NCI-H748 (cell line): ENCODE measurements around the gene TMEM53.

Experiments
- DNase-seq: peaks from one replicate; lab custom pipeline; 2025; ENCODE audit not compliant: unreplicated experiment; lab: John Stamatoyannopoulos, UW

Gene TMEM53

DNA sequence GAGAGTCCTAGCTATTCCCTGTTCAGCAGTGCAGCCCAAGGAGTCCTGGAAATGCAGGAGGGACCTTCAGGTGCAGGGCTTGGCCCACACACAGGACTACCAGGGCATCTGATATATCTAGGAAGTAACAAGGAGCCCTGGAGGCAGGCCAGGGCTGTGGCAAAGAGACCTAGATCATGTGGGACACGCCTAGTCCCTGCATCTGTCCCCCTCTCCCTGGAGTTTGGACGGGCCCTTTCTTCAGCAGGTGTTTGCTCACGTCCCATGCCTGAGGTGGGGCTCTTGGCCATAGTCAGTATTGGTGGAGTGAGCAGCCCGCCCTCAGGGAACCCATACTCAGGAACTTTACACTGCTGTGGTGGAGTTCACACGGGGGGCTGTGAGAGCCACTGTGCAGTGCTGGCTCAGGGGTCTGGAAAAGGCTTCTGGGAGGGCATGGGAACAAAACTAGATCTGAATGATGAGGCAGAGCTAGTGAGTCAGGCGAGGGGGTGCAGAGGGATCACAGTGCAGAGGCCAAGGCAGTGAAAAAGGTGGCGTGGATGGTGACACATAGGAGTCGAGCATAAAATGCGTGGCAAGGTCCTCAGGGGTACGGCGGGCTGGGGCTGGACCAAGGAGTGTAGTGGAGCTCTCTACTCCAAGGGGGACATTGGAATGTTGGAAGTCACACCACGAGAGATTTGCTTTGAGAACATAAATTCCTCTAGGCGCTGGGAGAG lies 25.6 kb downstream of the TMEM53 start:
- no peak for DNase-seq

DNA sequence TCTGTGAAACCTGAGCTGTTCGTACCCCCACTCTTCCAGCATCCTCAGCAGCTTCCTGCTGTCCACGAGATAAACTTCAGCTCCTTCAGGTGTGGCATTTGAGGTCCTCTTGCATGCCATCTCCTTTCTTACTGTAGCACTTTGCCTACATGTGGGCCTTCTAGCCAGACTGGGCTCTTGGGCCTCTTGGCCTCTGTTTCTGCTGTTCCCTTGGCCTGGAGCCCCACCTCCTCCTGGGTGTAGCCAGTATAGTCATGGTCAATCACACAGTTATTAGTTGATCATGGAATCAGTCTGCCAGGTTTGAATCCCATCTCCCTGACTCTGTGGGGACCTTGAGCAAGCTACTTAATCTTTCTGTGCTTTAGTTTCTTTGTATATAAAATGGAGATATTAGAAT lies 26.4 kb downstream of the TMEM53 start:
- no peak for DNase-seq

DNA sequence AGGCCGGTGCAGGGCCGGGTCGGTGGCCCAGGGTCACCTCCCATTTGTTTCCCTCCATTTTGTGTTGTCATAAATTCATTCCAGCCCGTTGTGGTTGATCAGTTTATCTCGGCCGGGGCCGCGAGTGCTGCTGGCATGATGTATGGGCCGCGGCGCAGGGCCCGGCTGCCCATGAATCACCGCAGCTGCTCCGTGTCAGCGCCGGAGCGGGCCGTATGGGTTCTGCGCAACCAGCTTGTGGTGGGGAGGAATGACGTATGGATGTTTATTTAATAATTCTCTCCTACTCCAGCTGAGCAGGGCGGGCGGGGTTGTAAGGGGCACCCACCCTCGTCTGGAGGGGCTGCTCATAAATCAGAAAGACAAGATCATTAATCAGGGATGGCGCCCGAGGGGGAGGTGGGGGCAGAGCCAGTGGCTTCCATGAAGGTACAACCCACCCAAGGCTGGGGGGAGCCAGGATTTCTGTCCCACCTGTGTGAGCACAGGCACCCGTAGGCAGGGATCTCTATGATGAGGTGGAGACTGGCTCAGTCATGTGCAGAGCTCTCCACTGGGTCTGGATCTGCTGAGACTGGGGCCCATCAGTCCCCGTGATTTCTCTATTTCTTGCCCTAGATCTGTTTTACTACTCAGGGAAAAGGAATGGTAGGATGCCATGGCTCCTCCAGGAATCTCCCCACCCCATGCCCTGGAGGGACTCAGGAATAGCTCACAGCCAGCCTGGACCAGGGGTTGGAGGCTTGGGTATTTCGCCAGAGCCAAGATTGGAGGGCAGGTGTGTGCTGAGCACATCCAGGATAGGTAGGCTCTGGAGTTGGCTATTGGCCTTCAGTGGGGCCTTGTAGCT lies 27.8 kb downstream of the TMEM53 start:
- DNase-seq: no peak

DNA sequence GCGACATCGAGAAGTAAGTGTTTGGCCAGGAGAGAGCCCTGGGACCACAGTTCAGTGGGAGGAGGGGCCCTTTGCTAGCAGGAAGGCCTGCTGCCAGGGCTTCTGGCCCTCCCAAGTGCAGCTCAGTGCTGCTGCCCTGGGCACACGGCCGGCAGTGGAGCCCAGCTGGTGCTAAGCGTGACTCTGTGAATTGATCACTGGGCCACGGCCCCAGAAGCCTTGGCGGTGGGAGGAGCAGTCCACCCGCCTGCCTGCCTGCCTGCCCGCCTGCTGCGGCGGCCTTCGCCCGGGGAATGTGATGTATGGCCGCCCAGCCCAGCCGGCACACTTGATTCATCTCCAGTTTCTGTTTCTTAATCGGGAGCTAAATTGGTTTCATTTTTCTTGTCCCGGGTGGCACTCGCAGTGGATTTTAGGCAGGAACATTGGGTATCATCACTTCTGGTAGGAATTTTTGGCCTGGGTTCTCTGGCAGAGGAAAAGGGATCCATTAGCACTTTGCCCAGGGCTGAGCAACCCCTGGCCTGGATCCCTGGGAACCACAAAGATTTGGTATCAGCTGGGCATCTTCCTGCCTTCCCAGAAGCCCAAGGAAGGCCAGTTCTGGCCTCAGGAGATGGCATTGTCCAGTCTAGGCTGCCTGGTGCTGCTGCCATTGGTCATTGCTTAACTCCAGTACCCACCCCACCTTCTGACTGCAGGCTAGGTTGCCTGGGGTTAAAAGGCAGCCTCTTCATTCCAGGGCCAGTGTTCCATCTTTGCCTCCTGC lies 28.6 kb downstream of the TMEM53 start:
- DNase-seq: no peak

DNA sequence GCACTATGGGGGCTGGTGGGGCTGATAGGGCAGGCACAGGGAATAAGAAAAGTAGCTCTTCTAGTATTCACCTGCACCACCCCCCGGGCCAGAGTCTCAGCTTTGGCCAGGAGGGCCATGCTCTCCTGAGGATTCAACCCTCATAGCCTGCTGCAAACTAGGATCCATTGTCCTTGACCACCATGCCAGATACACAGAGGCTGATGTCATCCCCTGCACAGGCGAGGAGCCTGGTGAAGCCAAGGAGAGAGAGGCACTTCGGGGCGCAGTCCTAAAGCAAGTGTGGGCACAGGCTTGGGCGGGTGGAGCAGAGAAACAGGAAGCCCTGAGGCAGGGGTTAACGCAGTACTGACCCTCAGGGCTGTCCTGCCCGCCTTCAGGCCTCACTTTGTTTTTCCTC lies 29.5 kb downstream of the TMEM53 start:
- no peak for DNase-seq

DNA sequence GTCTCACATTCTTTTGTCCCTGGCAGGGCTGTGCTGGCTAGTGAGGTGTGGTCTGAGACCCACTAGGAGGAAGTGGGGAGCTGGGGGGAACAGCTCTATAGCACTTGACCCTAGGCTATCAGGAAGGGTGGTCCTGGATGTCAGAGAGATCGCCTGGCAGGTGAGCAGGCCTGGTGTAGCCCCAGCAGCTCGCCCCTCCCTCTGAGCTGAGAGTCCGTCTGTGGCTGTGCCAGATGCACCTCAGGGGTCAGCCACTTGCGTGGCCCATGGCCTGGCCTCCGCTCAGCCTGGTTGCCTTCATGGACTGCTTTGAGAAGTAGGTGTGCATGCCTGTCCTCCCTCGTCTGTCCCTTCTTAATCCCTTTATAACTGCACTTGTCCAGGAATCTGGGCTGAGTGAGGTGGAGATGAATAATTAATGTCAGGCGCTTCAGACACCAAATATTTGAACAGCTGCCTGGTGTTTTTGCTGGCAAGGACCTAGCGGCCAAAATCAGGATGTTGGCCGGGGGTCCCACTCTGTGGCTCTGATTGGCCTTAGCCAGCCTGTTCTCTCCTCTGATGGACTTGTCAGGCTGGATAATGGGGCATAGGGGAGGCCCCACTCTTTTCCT lies 30.5 kb downstream of the TMEM53 start:
- peak; percentile 83 for DNase-seq

DNA sequence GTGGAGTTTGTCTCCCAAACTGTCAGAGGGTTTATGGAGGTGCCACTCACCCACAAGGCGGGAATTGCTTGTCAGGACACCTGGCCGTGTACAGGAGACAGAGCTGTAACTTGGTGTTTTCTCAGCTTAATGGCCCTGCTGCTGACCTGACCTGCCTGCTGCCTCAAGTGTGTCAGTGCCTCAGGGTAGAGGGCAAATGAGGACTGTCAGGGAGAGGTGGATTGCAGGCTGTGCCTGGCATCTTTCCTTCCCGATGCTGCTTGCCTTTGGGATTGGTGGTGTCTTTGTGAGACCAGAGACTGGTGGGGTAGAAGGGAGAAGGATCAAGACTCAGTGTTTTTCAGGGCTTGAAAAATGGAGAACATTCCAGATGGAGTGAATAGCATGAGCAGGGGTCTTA lies 31.4 kb downstream of the TMEM53 start:
- no peak for DNase-seq

DNA sequence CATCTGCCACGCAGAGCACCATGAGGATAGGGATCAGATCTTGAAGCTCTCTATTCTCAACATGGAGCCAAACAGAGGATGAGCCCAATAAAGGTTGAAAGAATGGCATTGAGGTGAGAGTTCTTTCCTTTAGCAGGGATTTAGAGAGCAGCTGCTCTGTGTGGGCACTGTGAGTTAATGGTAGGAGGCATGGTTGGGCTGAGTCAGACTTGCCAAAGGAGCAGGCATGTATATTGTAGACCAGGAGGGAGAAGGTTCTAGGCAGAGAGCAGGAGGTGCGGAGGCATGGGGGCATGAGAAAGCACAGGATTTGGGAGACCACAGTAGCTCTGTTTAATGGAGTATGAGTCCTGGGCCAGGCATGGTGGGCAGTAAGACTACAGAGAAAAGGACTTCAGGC lies 32.0 kb downstream of the TMEM53 start:
- no peak for DNase-seq

DNA sequence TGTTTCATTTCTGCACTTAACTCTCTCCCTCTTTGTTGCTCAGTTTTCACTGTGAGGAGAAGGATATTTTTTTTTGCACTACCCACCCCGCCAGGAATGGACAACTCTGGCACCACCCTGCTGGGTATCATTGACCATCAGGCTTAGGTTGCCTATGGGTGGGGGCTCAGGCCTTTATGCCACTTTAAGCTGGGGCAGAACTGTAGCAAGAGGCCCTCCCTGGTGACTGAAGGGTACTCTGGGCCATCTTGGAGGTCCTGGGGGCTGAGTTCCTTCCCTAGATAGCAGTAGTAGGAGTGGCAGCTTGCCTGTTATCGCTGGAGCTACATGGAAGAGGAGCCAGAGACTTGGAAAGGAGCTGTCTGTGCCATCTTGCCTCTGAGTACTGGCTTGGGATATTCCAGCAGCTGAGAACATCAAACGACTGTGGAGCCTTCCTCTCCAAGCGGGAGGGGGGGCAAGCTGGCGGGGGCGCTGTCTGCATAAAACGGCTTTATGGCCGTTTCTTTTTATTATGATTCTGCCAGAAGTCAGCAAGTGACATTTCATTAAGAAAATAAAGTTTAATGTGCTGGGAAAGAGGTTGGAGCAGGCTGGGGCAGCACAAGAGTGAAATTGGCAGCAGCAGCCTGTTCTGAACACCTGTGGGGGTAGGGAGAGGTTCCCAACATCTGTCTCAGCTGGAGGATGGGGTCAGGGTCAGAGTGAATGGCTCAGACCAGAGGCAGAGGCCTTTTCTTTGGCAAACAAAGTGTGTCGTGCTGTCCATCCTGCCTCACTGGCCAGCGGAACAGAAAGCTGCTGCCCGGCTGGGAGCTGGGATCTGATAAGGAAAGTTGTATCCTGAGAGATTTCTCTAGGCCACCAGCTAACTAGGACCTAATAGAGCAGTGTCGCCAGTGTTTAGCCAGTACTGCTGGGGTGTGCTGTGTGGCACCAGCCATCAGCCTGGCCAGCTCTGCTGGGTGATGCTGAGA lies 32.9 kb downstream of the TMEM53 start:
- DNase-seq: no peak

DNA sequence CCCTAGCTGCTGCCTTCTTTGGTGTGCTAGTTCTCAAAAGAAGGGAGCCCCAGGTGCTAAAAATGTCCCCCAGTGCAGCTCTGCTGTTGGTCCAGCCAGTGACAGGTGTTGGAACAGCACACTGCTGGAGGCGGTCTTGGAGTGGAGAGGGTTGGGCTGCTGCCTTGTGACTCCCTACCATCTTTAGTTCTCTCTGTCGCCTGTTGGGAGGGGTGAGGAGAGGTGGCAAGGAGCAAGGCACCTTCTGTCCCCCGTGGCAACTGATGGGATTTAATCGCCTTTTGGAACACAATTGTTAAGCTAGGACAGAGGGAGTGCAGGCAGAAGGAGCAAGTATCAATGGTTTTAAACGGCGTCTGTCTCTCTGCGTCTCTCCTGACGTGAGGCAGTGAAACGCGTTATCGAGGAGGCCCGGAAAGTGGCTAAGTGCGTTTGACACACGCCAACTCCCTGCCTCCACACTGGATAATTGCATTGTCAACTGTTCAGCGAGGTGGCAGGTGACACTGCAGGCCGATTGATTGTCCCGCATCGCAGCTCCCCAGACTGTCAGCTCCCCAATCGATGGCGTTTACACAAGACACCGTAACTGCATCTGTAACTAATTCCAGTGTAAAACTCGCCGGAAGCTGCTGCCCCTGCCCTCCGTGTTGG lies 34.0 kb downstream of the TMEM53 start:
- peak; percentile 37 for DNase-seq

DNA sequence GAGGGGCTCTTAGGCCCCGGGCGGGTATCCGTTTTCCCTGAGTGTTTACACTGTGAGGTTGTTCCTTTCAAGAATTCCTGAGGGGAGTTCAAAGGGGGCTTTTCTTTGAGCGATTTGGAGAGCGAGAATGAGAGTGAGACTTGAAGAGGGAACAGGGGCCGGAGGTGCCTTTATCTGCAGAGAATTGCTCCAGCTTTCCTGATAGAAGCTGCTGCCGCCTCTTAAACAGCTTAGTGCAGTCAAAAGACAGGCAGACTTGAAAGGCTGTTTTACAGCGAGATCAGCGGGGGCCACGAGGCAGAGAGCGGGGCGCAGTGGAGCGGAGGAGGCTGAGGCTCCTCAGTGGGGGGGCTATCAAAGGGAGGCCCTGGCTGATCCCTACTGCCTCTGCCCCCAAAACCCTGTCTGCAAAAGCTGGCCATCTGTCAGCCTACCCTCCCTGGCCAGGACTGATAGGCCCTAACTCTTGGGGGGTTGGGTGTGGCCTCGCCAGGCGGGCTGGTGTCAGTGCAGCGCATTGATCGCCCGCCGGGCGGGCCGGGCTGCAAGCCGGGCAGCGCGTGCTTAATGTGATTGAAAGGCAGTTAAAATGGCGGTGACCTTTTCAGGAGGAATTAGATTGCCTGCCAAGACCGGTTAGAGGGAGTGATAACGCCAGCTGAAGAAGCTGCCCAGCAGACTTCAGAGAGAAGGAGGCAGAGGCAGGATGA lies 36.4 kb downstream of the TMEM53 start:
- no peak for DNase-seq

DNA sequence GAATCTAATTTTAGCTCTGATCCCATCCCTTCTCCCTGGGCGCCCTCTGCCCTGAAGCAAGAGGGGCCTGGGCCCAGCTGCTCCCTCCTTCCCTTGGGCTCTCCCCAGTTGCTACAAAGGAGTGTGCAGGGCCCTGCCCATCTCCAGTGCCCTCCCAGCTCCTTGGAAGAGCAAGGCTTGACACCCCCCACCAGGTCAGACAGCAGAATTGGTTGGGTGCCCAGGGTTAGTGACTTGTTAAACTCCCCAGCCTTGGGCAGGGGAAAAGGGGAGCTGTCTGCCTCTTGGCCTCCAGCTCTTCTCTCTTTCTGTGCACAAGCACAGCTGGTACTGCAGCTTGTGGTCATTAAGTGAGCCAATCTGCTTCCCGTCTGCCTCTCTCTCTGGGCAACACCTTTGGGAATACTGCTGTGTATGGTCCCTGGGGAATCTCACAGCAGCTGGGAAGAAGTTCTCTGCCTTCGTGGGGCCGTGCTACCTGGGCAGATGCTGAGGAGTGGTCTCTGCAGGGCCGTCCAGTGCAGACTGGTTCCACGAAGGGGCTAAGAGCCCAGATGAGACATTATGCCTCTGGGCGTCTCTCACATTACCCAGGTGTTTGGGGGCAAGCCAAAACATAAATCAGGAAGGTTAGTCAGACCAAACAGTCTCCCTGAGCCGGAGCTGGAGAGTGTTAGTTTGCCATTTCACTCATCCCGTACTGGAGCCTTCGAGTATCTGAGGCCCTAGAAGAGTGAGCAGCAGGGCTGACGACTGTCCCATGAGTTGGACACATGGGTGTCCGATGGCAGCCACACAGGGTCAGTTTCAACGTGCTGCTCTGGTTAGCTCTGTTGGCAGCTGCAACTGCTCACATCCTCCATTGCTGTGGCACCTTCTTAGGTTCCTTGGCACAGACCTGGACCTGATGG lies 37.3 kb downstream of the TMEM53 start:
- DNase-seq: no peak

DNA sequence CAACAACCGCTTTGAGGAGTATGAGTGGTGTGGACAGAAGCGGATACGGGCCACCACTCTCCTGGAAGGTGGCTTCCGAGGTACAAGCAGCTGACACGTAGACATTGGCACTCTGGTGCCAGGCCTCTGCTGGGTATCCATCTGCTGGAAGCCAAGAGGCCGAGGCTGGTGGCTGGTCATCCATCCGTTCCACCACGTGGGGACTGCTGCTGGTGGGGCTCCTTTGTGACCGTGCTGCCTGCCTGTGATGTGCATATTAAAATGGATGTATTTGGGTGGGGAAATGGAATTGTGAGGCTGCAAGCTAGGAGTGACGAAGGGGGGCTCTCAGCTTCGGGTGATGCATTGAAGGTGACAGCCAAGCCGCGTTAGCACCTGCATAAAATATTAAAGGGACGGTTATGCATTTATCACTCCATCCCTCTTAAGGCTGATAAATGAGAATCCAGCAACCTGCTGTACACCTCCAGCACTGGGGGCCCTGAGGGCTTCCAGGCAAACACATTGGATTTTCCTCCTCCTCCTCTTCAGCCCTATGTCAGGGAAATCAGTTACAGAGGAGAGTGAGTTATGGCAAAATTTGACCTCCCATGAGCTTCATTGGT lies 38.1 kb downstream of the TMEM53 start:
- DNase-seq: no peak

DNA sequence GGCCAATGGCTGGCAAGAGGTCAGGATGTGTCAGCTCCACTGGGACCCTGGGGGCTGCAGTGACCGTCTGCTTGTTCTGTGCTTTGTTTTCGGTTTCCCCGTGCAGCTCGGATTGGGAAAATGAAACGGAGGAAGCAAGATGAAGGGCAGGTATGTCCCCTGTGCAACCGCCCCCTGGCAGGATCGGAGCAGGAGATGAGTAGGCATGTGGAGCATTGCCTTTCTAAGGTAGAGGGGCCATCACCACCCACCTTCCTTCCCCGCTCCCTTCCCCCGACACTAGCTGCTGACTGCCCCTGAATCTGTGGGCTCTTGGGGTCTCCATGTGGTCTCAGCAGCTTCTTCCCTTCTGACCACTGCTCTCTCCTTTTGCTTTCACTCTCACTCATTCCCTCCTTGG lies 38.8 kb downstream of the TMEM53 start:
- DNase-seq: no peak

DNA sequence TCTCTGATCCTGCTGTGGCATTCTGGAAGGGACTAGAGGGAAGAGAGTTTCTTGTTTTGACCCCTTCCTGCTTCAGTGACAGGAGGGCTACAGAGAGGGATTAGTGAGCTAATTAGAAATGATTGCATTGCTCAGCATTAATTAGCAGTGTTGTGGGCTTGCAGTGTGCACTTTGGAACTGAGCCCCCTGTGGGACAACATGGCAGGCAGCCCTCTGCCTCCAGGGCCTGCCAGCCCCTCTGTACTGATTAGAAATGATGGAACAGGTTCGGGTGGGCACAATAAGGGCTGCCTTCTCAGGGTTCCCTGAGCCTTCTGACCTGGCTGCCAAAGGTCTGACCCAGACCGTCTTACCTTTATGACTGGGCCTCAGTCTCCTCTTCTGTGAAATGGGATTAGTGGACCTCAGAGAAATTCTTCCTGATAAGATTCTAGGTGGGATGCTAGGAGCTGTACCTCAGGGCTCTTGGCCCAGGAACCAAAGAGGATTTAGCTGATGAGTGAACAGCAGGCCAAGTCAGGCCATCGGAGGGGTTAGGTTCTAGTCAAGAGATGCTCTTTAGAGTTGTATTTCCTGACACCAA lies 39.6 kb downstream of the TMEM53 start:
- no peak for DNase-seq

DNA sequence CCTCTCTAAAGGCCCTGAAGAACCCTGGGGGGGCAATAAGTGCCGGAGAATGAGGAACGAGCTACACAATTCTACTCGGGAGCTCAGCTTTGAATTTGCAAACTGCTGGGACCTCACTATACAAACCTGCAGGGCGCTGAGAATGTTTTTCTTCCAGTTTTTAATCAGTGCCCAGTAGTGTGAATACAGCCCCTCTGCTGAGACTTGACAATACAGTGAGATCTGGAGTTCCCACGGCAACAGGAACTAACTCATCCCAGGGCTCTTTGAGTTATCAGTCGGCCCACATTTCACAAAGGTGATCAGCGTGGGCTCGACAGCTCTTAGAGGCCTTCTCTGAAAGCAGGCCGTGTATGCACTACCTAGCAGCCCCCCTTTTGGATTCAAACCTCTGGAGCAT lies 41.7 kb downstream of the TMEM53 start:
- DNase-seq: peak; percentile 36
